NCI-H748 treated with DMSO at 0.1 percent for 48 hours (cell line): ENCODE measurements around the gene MEF2B.
A peak's percentile ranks its signal among the peaks of the same experiment; 100 is the strongest.
"Not testable (repeated sequence)": the region's sequence is repeated elsewhere in the genome, so short reads cannot be mapped to it uniquely, and the experiment has no call there.

Source experiments
- DNase-seq: peaks from one replicate; lab custom pipeline; 2025; lab: John Stamatoyannopoulos, UW

MEF2B gene

DNA sequence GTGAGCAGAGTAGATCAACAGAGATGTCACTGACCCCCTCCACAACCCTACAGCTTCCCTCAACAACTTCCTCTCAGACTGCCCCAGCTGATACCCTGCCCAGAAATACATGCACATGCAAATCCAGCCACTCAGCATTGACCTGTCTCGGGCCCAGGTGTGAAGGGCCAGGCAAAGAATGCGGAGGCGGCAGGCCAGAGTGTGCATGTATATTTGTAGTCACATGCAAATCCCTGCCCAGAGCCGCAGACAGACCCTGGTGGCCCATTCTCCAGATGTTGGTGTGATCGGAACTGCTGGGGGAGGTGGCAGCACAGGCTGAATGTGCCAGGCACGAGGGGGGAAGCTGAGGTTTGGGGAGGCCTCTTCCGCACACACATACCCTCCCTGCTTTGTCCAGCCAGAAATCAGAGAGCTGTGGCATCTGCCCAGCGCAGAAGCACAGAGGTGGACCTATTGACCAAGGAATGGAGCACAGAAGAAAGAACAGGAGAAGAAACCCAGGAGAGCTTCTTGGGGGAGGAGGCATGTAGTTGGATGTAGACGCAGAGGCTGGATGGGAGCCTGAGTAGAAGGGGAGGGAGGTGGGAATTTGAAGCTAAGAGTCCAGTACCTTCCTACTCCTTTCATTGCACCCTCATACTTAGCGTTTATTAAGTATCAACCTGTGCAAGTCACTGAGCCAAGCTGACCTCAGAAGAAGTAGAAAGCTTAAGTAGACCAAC is 14.4 kb downstream of the MEF2B start:
- no peak for DNase-seq

DNA sequence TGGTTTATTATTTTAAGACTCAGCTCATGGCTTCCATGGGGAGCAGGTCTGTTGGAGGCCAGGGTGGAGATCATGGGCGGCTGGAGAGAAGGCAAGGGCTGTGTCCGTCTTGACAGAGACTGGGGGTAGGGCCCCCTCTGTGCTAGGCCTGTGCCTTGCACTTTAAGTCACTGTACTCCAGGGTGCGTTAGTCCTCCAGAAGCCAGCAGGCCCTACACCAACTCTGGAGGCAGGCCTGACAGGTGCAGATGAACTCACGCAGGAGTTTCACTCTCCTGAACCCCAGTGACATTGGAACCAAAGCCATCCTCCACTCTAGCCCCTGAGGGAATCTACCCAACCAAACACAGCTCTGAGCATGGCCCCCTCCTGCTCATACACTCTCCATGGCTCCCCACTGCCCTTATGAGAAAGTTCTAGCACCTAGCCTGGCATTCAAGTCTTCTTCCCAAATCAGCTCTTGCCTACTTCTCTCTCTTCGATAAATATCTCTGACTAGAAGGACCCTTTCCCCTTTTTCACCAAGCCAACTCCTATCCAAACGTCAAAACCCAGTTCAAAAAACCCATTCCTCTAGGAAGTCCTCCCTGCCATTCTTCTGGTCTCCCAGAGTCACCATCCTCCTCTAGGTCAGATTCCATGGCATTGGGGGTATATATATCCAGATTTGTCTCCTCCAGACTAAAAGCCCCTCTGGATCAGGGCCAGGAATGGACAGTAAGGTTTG is 15.1 kb downstream of the MEF2B start:
- no peak for DNase-seq

DNA sequence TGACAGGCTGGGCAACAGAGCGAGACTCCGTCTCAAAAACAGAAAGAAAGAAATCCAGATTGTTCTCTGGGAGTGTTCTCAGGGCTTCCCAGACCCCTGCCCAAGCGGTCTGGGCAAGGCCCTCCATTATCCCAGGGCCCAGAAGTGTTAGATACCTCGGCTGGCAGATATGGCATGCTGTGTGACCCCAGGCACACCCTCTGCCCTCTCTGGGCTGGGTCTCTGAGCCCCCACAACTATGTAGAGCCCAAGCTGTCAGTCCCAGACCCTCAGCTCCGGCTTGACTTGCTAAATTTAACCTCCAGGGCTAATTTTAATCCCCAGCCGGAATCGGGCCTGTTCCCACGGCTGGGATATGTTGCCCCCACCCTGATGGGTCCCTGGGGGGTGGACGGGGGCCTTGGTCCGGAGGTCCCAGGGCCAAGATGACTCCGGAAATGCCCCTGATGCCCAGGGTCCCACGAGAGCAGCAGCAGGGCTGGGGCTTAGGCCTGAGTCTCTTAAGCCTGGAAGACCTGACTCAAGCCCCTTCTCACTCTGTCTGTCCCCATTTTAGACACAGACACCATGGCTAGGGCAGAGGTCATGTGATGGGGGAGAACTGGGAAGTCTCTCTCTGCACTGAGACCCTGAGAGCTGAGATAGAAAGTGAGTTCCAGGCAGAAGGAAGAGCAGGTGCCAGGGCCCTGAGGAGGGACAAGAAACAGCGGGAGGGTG is 17.2 kb downstream of the MEF2B start:
- no peak for DNase-seq

DNA sequence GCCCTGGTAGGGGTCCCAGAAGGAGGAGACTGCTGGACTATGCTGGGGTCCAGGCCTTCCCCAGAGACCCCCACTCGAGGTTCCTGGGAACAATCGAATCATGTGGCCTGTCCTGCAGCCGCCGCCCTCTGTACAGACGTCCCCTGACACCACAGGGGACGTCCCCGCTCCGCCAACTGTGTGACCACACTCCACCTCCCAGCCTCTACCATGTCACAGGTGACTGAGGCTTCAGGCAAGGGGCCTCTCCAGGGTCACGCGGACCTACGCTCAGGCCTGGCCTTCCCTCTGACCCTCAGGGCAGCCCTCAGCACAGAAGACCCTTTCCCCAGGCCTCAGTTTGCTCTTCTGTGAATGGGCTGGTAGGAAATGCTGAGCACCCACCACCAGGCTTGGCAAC is 18.6 kb downstream of the MEF2B start:
- no peak for DNase-seq

DNA sequence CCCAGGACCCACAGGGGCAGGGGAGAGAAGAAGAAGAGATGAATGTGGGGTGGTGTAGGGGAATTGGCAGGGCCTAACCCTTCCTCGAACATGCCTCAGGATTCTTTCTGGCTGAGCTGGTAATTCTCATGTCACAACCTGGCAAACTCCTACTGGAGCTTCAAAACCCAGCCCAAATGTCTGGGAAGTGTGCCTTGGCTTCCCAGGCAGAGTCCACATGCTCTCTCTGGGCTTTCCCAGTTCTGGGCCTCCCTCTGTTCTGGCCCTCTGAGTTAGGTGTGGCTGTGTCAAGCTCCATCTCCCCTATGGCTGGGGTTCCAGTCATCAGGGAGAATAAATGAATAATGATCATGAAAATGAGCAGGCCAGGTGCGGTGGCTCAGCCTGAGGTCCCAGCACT is 20.6 kb downstream of the MEF2B start:
- no peak for DNase-seq

DNA sequence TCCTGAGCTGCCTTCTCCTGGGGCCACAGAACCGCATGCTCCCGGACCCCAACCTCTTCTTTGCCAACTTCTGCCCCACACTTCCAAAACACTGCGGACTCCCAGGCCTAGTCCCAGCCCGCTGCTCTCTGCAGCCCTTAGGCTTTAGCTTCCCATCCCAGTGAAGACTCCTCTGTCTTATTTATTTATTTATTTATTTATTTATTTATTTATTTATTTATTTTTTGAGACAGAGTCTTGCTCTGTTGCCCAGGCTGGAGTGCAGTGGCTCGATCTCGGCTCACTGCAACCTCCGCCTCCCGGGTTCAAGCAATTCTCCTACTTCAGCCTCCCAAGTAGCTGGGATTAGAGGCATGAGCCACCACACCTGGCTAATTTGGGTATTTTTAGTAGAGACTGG is 21.6 kb downstream of the MEF2B start:
- DNase-seq: not testable (repeated sequence)

DNA sequence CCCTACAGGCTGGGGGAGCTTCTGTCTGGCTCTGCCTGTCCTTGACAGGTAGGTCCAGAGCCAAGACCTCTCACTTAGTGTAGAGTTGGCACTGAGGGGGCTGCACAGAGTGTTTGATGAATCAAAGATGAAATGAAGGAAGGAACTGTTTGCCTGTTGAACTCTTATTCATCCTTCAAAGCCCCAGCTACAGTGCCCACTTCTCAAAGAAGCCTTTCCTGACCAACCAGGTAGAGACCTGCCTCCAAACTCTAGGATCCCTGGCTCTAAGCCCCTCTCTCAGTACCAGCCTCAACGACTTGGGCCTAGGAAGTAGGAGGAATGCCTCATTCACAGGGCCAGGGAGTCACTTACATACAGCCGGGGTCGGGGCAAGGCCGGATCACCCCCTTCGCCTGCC is 22.7 kb downstream of the MEF2B start:
- no peak for DNase-seq

DNA sequence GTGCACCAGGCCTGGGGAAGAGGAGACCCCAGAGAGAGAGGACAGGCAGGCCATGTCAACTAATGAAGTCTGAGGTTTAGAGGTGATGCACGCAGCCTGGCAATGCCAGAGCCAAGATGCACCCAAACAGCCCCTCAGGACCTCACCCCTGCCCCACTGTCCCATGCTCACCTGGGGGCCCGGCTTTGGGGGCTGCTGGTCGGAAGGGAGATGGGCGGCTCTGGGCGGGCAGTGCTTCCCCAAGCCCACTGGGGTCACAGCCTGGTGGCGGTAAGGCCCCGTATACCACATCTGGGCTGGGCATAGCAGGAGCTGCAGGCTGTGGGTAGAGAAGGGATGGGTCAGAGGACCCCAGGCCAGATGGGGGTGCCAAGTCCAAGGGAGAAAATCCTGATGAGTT is 23.2 kb downstream of the MEF2B start:
- no peak for DNase-seq

DNA sequence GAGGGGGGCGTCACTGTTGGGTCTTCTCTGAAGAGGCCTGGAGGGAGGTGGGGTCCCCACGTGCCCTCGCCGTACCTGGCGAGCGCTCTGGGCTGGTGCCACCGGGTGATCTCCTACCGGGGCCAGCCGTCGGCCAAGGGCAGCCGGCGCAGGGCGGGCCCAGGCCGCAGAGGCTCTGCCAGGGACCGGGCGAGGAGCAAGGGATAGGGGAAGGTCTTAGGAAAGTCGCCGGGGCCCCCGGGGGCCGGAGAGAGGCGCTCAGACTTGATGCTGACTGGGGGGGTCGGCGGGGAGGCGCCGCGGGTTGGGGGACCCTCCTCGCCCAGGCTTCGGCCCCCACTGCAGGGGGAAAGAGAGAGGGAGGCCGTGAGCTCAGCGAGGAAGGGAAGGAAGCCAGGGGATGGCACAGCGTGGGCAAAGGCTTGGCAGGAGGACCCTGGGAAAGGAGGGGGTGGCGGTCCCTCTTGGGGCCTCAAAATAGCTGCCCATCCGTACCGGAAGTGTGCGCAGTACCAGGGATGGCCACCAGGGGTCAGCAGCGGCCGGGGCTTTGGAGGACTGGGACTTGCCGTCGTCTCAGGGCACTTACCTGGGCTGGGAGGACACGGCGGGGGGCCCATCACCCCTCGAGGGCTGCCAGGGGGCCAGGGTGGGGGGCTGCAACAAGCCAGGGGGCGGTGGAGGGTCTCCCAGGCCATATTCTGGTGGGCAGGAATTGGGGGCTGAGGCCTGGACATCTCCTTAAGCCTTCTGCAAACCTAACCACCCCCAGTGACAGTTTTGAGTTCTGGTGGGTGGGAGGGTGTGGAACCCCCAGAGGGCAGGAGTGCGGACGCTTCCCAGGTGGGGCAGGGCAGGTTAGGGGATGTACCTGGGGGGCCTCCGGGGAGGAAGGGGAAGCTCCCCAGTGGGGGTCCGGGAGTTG is 24.1 kb downstream of the MEF2B start:
- DNase-seq: peak; percentile 21

DNA sequence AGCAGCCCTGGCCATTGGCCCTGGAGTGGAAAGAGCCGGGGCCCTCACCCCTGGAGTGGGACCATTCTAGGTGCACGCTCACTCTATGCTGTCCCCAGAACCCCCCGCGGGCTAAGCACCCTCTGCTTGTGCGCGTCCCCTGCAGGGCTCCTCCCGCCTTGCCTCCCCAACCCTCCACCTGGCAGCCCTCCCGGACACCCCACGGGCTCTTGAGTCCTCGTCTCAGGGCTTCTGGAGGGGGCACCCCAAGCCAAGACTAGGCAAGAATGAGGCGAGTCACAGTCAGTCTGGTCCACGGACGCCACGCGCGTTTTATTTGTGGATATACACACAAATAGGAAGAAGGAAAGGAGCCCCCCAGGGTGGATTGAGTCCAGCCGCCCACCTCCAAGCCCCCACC is 24.8 kb downstream of the MEF2B start:
- no peak for DNase-seq

DNA sequence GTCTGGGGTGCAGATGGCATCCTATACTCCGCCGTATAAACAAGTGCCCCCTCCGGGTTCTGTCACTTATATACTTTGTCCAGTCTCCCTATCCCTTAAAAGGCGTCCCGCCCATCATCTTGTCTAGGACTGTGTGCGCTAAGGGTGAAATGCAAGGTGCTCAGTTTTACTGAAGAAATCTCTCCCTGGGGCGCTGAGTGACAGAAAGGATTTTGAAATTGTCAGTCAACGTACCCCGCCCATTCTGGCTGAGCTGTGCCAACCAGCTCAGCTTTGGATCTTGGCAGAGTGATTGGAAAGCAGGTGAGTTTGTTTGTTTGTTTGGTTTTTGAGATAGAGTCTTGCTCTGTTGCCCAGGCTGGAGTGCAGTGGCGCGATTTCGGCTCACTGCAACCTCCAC is 27.7 kb downstream of the MEF2B start:
- no peak for DNase-seq

DNA sequence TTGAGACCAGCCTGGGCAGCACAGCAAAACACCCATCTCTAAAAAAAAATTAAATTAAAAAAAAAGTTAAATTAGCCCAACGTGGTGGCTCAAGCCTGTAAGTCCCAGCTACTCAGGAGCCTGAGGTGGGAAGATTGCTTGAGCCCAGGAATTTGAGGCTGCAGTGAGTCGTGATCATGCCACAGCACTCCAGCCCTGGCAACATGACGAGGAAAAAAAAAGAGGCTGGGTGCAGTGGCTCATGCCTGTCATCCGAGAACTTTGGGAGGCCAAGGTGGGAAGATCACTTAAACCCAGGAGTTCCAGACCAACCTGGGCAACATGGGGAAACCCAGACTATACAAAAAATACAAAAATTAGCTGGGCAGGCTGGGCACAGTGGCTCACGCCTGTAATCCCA is 29.6 kb downstream of the MEF2B start:
- no peak for DNase-seq

DNA sequence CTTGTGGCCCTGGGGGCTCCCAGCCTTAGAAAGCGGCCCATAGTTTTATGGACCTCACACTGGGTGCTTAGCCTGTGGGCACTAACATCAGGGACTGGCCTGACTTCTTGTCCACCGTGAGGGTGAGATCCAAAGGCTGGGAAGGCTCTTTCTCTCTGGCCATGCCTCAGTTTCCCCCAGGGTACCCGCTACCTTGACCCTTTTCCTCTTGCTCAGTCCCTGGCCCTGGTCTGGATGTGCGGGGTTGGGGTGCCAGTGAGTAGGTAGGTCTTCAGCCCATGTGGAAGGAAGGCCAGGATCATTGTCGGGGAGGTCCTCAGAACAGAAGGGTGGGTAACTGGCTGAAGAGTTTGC is 30.2 kb downstream of the MEF2B start:
- no peak for DNase-seq

DNA sequence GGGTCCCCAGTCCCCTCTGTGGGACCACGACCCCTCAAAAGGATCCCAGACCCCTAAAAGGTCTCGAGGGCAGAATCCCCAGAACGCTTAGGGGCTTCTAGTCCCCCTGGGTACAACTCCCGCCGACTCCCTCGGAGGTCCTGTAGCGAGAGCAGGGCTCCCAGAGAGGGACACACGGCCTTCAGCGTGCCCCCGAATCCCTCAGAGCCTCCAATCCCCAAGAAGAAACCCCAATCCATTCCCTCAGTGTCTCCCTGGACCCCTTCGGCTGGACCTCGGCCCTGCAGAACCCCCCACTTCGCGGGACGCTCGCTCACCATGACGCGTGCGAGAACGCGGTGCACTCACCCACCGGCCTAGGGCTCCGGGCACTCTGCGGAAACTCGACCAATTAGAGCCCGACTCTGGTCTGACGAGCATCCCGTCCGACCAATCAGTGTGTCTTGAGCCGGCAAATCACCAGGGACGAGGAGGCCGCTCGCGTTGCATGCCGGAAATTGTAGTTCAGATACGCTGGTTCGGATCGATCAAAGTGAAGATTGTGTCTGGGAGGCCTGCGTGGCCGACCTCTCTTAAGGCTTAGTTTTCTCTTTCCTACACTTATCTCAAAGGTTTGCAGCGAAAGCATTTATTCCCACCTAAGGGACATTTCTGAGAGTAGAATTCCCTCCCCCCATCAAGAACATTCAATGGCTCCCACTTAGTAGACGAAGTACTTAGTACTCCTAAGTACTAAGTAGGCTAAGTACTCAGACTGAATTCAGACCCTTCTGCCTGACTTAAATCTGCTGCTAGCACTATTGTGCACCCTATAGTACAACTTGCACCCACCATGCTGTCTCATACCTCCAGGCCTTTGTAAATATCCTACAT is 31.7 kb downstream of the MEF2B start, which contains the start of gene TMEM161A:
Gene TMEM161A (minus strand): TSS at position 370 of the 873 bp plus-strand sequence. CDS start 50 bp downstream, at position 320.
- DNase-seq: peak; percentile 52

DNA sequence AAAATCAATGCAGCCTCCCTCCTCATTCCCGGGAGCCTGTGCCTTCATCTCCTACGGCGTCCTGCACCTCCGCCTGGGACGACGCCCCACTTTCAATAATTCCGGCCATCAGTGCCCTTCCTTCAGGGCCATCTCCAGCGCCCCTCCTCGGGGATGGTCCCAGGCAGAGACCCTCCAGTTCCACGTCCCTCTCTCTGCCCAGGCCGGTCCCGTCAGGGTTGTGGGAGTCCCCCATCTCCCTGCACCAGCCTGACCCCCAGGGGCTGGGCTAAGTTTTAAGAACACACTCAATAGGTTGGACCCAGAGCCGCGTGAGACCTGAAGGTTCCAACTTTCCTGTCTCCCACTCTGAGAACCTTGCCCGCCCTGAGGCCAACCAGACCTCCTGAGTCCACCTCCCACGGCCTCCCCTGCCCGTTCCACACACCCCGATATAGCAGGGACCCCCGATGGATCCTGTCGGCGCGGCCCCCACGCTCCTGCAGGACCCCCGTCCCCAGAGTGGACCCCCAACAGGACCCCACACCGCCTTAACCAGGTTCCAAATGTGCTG is 32.4 kb downstream of the MEF2B start:
- no peak for DNase-seq

DNA sequence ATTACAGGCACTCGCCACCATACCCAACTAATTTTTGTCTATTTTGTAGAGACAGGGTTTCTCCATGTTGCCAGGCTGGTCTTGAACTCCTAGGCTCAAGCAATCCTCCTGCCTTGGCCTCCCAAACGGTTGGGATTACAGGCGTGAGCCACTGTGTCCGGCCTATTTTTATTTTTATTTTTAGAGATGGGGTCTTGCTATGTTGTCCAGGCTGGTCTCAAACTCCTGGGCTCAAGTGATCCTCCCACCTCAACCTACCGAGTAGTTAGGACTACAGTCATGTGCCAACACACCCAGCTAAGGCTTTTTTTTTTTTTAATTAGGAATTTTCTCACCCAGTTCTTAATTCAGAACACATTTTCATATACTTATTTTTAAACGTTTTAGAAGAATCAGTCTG is 34.4 kb downstream of the MEF2B start:
- not testable (repeated sequence) for DNase-seq

DNA sequence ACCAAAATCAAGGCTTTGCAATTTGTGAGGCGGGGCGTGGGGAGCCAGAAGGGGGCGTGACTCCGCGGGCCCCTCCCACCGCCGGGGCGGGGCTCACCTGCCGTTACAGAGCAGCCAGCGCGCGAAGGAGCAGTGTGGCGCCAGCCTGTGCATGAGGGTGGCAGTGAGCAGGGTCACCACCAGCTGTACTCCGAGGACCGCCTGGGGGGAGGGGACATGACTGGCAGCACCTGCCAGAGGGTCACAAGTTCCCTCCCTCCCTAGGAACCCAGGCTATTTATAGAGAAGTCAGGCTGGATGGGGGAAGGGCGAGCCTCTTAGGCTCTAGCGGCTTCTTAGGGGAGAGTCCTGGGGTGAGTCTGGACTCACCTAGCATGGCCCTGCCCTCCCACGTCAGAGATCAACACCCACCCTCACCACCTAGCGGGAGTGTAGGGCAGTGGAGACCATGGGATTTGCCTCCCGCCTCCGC is 35.3 kb downstream of the MEF2B start:
- DNase-seq: no peak

DNA sequence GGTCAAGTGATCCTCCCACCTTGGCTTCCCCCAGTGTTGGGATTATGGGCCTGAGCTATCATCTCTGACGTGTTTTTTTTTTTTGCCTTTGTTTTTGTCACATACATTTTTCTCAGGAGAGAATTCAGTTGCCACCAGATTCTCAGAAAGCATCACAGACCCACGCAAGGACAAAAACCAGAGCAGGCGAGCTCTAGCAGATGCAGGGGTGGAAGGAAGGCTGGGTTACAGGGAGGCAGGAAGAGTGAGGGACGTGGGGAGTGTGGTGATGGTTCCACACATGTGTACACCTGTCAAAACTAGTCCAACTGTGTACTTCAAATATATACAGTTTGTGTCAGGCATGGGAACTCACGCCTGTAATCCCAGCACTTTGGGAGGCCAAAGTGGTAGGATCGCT is 36.1 kb downstream of the MEF2B start:
- no peak for DNase-seq

DNA sequence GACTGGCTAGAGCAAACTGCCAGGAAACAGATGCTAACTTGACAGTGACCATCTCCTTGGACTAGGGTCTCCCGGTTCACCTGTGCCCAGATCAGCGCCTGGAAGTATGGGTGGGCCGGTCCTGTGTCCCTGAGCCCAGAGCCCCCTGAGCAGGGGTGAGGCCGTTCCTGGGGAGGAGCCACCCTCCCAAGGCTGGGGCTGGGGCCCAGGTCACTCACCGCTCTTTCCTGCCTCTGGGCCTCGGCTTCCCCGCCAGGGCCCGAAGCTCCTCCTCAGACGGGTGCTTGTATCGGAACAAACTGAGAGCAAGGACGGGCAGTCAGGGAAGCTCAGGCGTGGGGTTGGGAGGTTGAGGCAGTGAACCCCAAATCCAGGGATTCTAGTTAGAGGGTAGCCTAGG is 37.2 kb downstream of the MEF2B start:
- no peak for DNase-seq

DNA sequence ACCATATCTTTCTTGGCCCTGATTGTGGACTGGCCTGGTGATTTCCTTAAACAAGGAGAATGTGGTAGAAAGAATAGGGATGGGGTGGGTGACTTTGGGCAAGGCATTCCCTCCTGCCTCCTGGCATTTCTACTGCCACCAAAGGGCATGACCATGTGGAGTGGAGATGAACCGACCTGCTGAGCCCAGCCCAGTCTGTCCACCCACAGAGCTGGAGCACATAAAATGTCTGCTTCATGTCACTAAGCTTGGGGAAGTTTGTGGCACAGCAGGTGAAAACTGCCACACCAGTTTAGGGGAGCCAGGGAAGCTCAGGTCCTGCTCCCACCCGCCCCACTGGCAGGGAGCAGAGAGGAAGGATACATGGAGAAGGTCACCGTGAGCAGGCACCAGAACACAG is 38.1 kb downstream of the MEF2B start:
- no peak for DNase-seq

DNA sequence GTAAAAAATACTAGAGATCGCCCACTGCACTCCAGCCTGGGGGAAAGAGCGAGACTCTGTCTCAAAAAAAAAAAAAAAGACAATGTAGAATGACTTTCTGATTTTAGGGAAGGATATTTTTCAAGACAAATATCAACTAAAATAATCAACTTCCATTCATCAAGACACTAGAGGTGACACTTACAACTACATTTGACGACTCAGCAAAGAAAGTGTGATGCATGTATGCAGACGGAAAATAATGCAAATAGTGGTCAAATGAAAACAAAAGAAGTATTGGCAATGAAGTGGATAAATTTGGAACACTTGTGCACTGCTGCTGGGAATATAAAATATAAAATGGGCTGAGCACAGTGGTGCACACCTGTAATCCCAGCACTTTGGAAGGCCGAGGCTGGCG is 44.0 kb downstream of the MEF2B start:
- no peak for DNase-seq
